GM12864 (cell line): ENCODE data around the gene KCNQ1OT1.

Experiments
- DNase-seq: peaks from one replicate; pipeline ENCODE4 v3.0.0-alpha.2; 2011; ENCODE audit warnings: low read depth
- H3K4me3 ChIP-seq: 2 replicates; pipeline ENCODE4 v1.5.1; 2011; ENCODE audit warnings: mild to moderate bottlenecking, low read depth, low read length, control low read depth
- CTCF ChIP-seq: IDR thresholded peaks from 2 replicates; pipeline ENCODE4 v1.5.1; 2011; ENCODE audit warnings: low read depth, mild to moderate bottlenecking, moderate library complexity, low read length, control low read depth, inconsistent platforms; ENCODE audit errors: missing control alignments

The KCNQ1OT1 gene

DNA sequence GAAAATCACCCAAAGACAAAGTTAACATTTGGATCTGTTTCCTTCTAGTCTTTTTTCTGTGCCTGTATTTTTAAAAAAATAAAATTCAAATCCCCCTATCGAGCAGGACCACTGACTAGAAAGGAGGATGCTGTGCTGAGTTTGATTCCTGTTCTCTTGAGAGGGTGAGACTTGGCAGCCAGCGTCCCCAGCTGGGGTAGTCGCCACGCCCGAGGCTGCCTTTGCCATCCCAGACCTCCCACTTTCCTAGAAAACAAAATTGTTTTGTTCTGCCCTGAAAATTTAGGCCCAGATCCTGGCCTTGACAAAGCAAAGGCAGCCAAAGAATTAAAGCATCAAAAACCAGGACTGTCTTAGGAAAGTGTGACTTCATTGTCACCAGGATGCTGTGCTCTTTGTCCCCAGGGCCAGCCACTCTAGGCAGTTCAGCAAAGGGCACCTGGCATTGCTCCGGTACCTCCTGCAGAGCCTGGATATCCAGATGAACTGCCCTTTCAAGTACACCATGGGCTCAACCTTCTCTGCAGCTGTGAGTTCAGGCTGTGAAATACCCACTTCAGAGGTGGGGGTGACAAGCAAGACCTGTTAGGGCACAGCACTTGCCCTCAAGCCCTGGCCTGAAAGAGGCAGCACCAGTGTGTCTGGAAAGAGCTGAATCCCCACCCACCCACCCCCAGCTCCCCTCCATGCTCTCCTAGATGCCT lies 44.6 kb downstream of the KCNQ1OT1 start:
- no peak overlapping the region for H3K4me3 ChIP-seq
- no peak for DNase-seq
- no peak for TF ChIP-seq CTCF

DNA sequence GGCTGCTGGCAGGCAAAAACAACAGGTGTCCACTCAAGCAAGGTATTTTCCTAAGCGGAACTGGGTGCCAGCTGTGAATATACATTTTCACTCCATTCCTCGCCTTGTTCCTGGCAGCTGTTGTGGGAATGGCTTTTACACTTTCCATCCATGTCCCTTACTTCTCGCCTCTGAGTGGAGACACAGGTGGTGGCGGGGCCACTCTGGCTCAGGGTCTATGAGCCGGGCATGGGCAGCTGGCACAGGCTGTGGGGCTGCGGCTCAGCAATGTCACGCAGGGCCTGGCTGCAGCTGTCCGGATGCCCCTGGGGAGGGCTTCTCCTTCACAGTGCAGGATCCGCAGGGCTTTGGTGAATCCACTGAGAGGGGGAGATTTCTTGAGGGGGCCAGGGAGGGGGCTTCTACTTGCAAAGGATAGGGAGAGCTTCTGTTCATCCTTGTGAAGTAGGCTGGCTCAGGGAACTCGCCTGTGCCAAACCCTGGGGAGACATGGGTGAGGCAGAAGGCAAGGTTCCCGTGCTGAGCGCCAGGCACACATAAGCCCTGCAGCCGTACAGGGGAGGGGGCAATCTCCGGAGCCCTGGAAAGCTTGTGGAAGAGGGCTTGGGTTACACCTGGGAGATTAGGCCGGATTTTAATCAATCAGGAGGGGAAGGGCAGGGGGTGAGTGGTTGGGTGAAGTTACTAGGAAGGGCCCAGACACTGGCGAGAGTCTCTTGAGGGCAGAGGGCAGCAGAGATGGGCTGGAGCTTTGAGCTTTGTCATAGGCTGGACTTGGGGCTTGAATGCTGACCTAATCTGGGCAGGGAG lies 45.7 kb downstream of the KCNQ1OT1 start:
- no peak overlapping the region for H3K4me3 ChIP-seq
- DNase-seq, result no peak

GRCh38 chr11:2653198-2653551 lies 46.6 kb downstream of the KCNQ1OT1 start:
- DNase-seq, result no peak
- no peak overlapping the region for H3K4me3 ChIP-seq
- no peak for TF ChIP-seq CTCF

More for the DNA sequence above, 45.7 kb downstream of the KCNQ1OT1 start:
- TF ChIP-seq CTCF, result no peak

- no peak for TF ChIP-seq CTCF
- H3K4me3 ChIP-seq, result no peak overlapping the region
Observed at GRCh38 chr11:2652333-2653197, 47.2 kb downstream of the KCNQ1OT1 start.

GRCh38 chr11:2651826-2652271 lies 47.9 kb downstream of the KCNQ1OT1 start:
- no peak for DNase-seq
- H3K4me3 ChIP-seq, result no peak overlapping the region
- TF ChIP-seq CTCF, result no peak

More at GRCh38 chr11:2652333-2653197, 47.2 kb downstream of the KCNQ1OT1 start:
- DNase-seq, result no peak

- DNase-seq, result no peak
- no peak for TF ChIP-seq CTCF
- no peak overlapping the region for H3K4me3 ChIP-seq
Observed at GRCh38 chr11:2651054-2651617, 48.7 kb downstream of the KCNQ1OT1 start.
